Stimulated activated CD8-positive, alpha-beta memory T cell treated with anti-CD3 and anti-CD28 coated beads, Interleukin-12 subunit alpha, Interleukin-12 subunit beta, amount 100 ng/mL, for 4 hours (primary cell): ENCODE data around the gene MCC.

Experiments
- DNase-seq: peaks from one replicate; pipeline ENCODE4 v3.0.0-alpha.2; 2020; ENCODE audit warnings: low read depth

MCC gene

DNA sequence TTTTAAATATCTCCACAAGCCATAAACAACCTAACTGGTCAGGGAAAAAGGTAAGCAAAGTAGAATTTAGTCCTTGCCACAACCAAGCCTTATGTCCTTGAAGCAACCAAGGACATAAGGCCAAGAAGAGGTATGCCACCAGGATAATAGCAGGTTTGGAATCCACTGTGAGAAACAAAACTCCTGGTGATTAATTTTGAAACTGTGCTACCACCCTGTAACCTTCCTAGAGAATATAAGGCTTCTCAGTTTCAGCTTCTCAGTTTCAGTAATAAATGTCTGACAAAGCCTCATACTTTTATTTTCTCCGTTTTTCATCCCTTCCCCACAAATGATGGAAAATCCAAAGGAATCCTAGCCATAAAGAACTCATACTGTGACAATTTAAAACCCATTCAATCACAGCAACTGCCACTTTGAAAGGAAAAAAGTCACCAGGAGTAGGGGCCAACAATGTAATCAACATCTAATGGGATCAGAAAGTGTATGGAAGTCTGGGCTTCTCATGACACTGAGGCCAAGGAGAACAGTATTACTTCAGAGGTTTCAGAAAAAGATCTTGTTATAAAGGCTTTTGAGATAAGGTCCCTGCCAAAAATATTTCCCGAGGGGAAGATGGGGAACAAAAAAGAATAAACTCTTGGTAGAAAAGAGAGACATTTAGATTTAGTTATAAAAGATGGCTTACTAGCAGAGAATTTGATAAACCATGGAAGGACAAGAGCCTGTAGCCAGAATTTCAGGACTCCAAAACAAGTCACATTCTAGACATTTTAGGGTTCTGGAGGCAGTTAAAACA lies 242.6 kb downstream of the MCC start:
- no peak for DNase-seq

DNA sequence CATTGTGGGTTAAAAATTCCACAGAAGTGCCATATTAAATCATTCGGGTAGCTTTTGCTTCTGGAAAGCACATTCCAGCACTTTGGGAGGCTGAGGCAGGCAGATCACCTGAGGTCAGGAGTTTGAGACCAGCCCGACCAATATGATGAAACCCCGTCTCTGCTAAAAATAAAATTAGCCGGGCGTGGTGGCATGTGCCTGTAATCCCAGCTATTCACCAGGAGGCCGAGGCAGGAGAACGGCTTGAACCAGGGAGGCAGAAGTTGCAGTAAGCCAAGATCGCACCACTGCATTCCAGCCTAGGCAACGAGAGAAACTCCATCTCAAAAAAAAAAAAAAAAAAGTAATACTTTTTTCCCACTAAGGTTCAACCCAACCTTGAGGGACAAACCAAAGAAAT lies 243.3 kb downstream of the MCC start:
- no peak for DNase-seq

DNA sequence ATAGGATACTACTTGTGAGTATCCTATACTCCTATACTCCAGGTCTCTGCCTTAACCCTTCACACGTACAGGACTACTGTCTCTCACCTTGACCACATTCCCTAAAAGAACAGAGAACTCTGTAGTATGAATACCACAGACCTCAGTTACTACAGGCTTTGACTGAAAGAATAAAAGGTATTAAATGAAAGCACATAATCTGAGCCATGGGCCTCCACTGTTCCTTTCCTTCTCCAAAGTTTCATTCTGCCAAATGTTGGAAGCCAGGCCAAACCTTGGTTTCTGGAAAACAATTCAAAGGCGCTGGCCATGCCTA lies 244.9 kb downstream of the MCC start:
- DNase-seq = no peak

DNA sequence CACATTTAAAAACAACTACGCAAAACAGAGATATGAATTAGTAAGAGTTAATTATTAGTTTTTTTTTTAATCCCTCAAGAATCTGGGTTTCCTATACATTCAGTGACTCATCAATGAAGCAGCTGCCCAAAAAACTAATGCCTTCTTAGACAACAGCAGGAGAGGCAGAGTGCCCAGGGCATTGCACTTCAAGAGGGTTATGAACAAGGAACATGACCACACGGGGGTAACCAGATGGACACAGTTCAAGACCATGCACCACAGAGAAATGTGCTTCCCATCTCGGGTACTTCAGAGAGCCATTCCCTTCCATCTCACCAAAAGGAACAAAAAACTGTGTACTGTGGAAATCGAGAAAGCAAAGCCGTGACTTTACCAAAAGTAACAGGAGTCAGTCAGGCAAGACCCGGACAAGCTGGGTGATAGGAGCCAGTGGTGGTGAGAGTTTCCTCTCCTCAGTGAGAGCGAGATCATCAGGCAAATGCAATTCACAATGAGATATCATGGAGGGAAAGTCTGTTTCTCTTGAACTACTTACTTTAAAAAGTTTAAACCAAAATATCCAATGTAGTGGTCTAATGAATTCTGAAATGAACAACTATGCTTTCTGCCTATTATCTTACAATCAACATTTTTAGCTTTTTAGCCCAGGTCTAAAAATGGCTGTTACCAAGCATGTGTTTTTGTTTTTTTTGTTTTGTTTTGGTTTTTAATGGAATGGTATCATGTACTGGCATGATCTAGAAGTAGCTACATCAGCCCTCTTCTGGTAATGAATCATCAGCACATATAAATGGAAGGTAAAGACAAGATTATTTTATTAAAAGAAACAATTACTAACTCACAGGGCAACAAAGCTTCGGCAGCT lies 245.5 kb downstream of the MCC start:
- no peak for DNase-seq

DNA sequence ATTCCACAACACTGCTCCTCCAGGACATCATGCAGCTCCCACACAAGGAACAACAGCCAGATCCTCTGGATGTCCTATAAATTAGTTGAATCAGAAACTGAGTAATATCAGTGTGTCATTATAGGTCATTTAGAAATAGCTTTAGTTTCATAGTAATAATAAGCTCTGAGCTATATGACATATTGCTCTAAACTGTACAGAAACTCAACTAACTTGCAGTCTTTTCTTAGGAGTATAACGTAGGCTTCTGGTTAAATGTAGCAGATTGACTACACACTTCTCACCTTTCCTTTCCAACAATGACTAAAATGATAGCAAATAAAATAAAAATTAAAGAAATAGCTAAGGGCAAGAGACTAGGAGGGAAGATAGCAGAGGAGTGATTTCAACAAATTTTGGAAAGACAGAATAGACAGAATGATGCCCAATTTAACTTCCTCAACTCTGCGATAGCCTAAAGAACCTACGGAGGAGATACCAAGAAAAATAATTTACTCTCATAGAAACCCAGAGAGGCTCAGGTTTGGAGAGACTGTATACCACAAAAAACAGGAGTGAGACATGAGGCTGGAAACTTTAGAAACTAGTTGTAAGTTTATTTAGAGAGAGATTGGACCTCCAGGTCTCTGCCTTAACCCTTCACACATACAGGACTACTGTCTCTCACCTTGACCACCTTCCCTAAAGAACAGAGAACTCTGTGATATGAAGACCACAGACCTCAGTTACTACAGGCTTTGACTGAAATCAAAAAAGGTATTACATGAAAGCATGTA lies 247.1 kb downstream of the MCC start:
- DNase-seq = no peak

DNA sequence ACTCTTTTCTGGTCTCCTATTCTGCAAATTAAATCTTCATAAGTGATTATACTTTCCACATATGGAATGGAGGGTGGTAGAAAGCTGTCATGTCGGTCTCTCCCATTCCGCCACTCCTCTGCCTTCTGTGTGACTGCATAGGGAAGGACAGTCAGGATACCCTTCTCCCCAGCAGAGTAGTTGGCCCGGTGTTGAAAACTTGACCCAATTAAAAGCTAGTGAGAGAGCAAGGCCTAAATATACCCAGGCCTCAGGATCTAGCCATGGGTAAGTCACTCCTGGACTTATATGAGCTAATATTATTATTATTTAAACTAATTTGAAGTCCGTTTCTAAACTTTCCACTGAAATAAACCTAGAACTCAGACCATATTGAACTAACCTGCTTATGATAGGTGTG lies 248.2 kb downstream of the MCC start:
- DNase-seq = no peak

DNA sequence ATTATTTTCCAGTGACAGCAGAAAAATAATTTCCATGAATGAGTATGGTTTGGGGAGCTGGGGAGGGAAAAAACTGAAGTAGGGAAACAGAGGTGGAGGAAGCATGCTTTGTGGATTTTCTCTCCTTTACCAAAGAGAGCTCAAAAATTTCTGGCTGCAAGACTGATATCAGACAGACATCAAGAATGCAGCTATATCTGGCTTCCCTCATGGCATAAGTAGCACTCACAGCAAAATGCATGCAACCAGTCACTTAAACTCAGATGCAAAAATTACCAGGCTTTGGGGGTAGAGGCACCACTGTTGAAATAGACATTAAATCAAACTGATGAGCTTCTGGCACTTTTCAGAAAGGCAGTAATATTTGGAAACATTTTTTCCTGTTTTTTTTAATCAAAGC lies 250.4 kb downstream of the MCC start:
- DNase-seq = no peak

DNA sequence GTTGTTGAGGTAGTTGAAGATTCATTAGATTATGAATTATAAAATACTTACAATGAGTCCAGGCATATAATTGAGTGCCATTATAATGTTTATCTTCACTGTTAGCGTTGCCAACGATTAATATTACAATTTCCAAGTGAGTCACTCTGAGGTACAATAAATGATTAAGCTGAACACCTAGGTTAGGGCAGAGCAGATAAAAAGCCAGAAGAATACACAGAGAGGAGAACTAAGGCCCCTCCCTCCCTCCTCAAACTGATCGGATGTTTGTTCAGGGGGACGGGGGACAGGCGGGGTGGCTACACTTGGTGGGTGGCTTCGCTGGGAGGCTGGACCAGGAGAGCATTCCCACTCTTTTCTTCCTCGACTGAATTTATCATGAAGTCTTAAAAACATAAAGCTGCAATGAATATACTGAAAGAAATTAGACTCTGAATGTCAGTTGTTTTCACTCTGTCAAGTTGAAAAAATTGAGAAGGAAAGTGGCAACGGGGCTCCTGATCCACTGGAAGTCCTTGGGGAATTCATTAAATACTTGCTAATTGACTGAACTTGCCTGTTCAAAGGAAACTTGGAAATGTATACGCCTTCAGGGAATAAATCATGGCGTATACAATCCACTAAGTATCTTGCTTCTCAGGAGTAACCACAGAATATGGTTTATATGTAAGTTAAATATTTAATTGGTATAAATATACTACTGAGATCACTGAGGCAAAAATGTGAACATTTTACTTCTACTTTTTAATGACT lies 251.5 kb downstream of the MCC start:
- no peak for DNase-seq

DNA sequence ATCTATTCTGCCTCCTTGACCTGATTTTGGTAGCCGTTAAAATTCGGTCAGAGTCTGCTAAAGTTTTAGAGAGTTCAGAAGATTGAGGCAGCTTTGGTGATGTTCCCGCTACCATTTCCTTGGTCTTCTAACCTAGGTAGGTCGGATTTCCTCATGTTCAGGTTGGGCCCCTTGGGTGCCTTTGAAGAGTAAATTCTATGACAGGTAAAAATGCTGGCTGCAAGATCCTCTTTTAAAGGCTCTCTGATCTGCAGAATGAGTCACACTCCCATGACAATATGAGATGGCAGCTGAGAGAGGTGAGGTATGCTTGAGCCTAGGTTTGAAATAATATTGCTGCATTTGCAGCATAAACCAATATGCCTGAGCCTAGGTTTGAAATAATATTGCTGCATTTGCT lies 252.4 kb downstream of the MCC start:
- no peak for DNase-seq

DNA sequence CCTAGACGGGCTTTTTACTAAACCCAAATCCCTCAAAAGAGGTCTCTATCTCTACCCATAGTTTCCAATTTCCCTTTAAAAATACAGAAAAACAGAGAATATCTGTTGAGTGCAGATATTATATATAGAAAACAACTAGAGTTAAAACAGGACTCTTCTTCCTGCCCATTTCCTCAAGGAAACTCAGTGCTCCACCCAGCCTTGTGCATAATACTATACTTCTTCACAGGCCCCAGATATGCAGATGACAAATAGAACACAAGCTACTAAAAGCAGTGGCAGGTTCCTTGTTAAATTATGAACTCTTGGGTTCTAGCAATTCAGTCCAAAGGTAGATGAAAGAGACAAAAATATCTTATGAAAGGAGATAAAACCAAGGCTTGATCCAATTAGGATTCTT lies 253.7 kb downstream of the MCC start:
- DNase-seq = no peak

DNA sequence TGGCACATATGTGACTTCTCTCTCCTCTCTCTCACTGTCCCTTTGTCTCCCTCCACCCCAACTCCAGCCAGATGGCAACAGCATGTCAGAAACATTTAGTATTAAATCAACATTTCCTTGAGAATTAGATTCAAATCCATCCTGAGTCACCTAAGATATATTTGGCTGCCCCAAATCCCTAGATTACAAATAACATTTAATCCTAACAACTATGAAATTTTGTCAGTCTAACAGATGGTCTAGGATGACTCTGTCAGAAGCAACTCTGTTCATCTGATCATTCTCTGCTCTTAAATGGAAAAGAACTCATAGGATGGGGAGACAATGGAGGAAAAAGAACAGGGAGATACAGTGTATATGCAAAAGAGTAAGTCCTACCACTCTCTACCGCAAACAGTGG lies 254.6 kb downstream of the MCC start:
- DNase-seq = no peak

DNA sequence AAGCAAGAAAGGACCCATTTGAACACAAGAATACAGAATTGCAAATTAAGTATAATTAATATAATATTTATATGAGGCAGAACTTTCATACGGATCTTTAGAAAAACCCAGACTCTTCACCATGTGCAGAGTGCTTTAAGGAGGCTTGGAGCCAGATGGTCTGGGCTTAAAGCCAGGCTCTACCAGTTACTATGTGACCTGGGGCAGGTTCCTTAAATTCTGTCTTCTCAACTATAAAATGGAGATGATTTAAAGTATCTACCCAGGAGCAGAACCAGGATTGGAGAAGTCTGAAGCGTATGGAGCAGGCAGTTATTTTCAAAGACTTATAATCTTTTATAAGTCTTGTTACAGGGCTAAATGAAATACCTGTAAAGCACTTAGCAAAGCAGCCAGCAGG lies 255.6 kb downstream of the MCC start:
- DNase-seq = no peak

DNA sequence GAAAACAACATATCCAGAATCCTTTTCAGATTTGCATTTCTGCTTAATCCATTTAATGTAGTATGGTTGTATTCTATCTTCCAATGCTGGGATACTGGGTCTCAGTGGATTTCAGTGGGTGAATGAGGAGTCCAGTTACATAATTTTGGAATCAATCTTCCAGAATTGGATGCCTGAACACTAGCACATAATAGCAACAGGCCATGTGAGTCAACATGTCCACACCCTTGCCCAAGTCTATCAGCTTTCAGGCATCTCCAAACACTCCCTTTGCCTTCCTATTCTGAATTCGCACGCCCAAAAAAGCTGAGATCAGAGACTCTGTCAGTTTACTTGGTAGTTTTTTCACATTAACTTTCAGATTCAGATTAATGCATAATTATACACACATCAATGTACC lies 256.0 kb downstream of the MCC start:
- DNase-seq = no peak

DNA sequence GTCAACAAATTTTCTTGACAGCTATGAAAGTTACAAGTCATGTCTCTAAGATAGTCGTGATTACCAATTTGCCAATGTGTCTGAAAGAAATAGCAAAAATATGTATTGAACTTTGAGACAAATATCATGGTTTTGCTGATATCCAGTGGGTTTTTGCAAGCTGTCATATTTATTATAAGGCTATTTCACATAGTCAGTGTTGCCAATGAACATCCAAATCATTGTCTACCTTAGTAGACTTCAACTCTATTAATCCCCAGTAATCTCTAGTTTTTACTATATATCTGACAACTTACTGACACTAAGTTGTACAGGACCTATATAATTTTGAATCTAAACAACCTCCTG lies 256.6 kb downstream of the MCC start:
- DNase-seq = no peak

DNA sequence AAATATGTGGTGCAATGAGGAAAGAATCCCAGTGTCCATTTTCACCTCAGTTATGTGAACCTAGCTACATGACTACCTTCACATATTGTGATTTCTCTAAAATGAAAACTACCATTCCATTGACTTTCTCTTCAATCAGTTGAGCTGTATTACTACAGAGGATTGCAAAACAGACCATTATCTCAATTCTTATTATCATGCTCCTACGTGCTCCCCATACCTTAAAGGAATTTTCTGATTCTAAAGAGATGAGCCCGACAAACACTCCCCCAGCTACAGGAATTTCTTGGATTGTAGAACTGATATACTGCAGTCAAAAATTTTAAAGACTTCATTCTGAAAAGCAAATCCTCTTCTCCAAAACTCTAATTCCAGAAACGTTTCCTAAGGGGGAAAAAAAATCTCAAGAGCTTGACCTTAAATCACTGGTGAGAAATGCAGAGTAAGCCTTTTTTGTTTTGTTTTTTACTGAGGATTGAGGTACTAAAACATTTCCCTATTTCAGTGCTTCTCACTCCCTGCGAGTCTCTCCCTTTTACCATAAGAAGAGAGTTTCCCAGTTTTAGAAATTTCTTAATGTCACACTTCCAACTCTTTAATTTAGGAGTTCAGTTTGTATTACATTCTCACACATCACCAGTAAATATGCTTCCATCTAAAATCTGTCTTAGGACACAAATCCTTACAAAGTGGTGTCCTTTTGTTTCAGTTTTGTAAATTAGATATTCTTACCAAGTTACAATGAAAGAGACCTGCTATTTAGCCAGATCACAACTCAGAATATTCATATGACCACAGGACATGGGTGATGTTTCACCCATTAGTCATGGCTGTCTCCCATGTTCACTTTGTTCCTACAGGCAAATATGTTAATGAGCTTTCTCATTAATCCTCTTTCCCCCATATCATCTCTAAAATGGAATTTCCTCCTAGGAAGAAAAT lies 257.3 kb downstream of the MCC start:
- DNase-seq = no peak

DNA sequence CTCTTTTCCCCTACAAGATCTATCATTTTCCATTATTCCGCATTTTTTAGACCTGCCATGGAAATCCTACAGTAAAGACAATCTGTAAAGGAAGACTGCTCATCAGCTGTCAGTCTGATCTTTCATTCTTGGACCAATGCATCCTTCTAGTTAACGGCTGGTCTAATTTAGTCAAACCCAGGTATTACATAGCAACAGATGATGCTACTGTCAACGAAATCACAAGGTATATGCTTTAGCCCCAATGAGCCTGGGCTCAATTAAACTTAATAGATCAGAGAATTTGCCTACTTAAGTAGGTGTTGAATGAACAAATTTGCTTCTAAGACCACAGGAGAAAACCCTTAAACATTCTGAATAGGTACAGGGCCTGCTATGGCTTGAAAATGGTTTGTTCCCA lies 260.5 kb downstream of the MCC start:
- no peak for DNase-seq

DNA sequence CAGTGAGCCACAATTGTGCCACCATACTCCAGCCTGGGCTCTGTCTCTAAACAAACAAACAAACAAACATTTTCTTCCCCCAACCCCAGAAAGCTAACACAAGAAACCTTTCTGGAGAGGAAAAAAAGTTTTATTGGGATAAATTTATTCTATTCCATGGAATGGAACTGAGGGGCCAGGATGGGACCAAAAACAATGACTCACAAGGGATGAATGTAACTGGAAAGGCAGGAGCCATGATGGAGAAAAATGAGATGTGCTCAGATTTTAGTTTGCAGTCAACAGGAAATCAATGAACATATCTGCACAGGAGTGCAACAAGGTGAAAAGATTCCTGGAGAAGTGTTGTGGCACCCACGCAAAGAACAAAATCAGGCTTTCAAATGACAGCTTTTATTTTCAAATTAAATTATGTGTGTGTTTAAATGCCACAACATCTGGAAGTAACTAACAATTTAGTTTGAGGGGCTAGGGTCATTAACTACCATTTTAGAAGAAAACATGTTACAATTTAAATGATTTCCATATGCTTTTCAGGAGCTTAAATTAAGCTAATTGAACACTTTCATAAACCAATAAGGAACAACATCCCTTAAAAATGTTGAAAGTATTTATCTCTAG lies 262.0 kb downstream of the MCC start:
- DNase-seq = no peak

DNA sequence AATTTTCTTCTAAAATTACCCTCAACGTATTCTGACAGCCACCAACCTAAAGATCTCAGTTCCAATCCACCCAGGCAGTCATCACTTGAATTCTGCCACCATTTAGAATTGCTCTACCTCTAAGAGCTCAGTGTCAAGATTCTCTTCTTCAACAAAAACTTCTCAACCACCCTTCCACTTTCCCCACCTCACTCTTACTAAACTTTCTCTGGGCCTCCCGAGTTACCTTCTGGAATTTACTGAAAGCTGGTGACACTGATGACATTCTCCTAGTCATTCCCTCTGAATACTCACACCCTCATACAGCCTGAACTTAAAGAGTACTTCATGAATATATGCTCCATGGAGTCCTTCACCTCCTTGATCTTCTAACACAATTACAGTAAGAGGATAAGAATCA lies 263.0 kb downstream of the MCC start:
- DNase-seq = no peak

DNA sequence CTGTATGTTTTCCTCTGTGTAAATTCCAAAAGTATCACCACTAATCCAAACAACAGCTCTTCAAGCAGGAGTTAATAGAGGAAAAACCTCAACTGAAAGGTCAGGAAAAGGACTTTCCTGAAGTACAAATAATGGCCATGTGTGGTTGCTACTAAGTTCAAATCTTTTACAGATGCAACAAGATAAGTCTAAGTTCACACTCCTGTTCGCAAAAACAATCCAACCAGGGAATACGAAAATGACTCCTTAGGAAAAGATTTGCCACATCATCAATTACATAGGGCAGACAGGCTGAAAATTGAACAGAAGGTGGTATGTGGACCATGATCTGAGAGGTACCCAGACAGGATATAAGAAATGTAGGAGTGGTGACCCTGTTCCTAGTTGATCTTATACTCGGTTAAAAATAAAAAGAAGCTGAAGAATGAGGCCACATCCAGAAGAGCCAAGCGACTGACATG lies 263.6 kb downstream of the MCC start:
- no peak for DNase-seq

DNA sequence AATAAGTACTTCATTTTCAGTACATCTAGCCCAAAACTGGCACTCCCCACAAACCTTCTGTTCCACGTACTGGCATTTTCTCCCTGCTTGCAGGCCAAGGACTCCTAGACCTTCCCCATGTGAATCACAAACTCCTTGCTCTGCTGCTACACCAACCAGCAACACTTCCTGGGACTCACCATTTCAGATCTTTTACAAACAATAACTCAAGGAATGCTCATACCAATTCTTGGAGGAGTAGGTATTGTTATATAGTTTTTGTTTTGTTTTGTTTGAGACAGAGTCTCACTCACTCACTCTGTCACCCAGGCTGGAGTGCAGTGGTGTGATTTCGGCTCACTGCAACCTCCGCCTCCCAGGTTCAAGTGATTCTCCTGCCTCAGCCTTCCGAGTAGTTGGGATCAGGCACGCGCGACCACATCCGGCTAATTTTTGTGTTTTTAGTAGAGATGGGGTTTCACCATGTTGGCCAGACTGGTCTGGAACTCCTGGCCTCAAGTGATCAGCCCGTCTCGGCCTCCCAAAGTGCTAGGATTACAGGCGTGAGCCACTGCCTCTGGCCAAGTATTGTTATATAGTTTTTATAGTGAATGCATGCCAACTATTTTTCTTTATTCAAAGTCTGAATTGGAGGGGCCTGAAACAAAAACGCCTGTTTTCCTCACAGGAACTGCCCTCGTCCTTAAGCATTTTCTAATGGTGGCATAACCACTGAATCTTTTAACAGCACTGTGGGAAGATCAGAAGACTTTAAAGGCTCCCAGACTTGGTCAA lies 264.2 kb downstream of the MCC start:
- no peak for DNase-seq
